Vagina (tissue), 2 donors: Measurements from ENCODE around the gene SIAH1. TPM values are rescaled to one million over a fixed set of nuclear protein-coding genes. Genes with fewer than 3 reads are reported as not detected.

Source experiments
- DNase-seq, 2 donors: peaks; one replicate each; pipeline ENCODE4 v3.0.0-alpha.2; 2017; ENCODE audit errors: extremely low spot score in 2 of 2
- H3K27ac ChIP-seq: fragments of 200-600 bp; sonication (generic); one replicate; pipeline ENCODE4 v1.5.1; 2019
- H3K27me3 ChIP-seq: fragments of 200-600 bp; sonication (generic); one replicate; pipeline ENCODE4 v1.5.1; 2019
- H3K36me3 ChIP-seq, 2 donors: fragments of 200-600 bp; sonication (generic); one replicate each; pipeline ENCODE4 v1.5.1; 2017 to 2019
- H3K4me1 ChIP-seq: fragments of 200-600 bp; sonication (generic); one replicate; pipeline ENCODE4 v1.5.1; 2019
- H3K4me3 ChIP-seq, 2 donors: fragments of 200-600 bp; sonication (generic); 1 replicate in 1 of 2; 2 replicates in 1 of 2; pipeline ENCODE4 v1.5.1; 2016 to 2019
- H3K9me3 ChIP-seq: fragments of 200-600 bp; sonication (generic); one replicate; pipeline ENCODE4 v1.5.1; 2019
- CTCF ChIP-seq, 3 experiments: fragments of 450-650 bp in 2 of 3; fragments of 200-600 bp in 1 of 3; sonication (generic) in 1 of 3; IDR thresholded peaks; one replicate each; pipeline ENCODE4 v1.5.1; 2017 to 2019; ENCODE audit warnings: antibody characterized with exemption in 3 of 3, mild to moderate bottlenecking in 2 of 3, moderate library complexity in 2 of 3
- POLR2A ChIP-seq, 2 donors: fragments of 450-650 bp; IDR thresholded peaks; one replicate each; pipeline ENCODE4 v1.6.1; 2017; ENCODE audit warnings: antibody characterized with exemption in 2 of 2, mild to moderate bottlenecking in 2 of 2, moderate library complexity in 2 of 2
- POLR2AphosphoS5 ChIP-seq, 2 donors: sonication (generic); formaldehyde crosslinking; IDR thresholded peaks; one replicate each; pipeline ENCODE4 v1.9.0; 2017; ENCODE audit warnings: antibody characterized with exemption in 2 of 2, mild to moderate bottlenecking in 2 of 2, low read depth in 1 of 2; ENCODE audit not compliant: insufficient read depth in 1 of 2
- intact Hi-C: fragments of 100-400 bp; cut with DNase I; formaldehyde crosslinking; loops from one replicate; pipeline ENCODE4 v1.15.1; 2023
- total RNA-seq: library from RNA; depleted of rRNA; stranded (reverse); fragments of >200 nt; gene quantifications from one replicate; pipeline ENCODE4 v1.2.3, GENCODE V29; 2016

The SIAH1 gene
- total RNA-seq, 1 donor from 2014 or later: 26.8 TPM

- intact Hi-C loops: no loop called here
- no peak for TF ChIP-seq CTCF (IDR thresholded peaks at IDR 0.05)
Measured at GRCh38 chr16:48432136-48432535, 46.9 kb upstream of the SIAH1 start.

GRCh38 chr16:48430890-48431289 lies 45.7 kb upstream of the SIAH1 start:
- Histone ChIP-seq H3K36me3 (no peaks in the 10 kb centered on the region), H3K4me3 (no peak overlapping the region), H3K4me1 (no peaks in the 10 kb centered on the region), H3K27me3 (no peaks in the 10 kb centered on the region), H3K27ac (no peak overlapping the region), H3K9me3 (no peaks in the 10 kb centered on the region)
- TF ChIP-seq POLR2A (IDR thresholded peaks at IDR 0.05) (no peak), CTCF (IDR thresholded peaks at IDR 0.05) (no peak), POLR2AphosphoS5 (IDR thresholded peaks at IDR 0.05; ENCODE audit: insufficient read depth in 1 of 2, low read depth in 1 of 2) (no peak)
- intact Hi-C loops: no loop called here
- no peak for DNase-seq

More at GRCh38 chr16:48432136-48432535, 46.9 kb upstream of the SIAH1 start:
- no peaks in the 10 kb centered on the region for H3K36me3 ChIP-seq
- no peak for DNase-seq
- no peaks in the 10 kb centered on the region for H3K27me3 ChIP-seq
- no peaks in the 10 kb centered on the region for H3K9me3 ChIP-seq
- no peaks in the 10 kb centered on the region for H3K4me1 ChIP-seq
- no peak overlapping the region for H3K27ac ChIP-seq
- H3K4me3 ChIP-seq: no peak overlapping the region

GRCh38 chr16:48426244-48427141 lies 41.3 kb upstream of the SIAH1 start:
- intact Hi-C loops: no loop called here
- Histone ChIP-seq H3K27me3 (no peaks in the 10 kb centered on the region), H3K27ac (no peak overlapping the region)

GRCh38 chr16:48422537-48422936 lies 37.3 kb upstream of the SIAH1 start:
- Histone ChIP-seq H3K4me1 (no peaks in the 10 kb centered on the region), H3K9me3 (no peaks in the 10 kb centered on the region), H3K27me3 (no peaks in the 10 kb centered on the region), H3K36me3 (no peaks in the 10 kb centered on the region), H3K27ac (no peak overlapping the region), H3K4me3 (no peak overlapping the region)
- DNase-seq: no peak
- intact Hi-C loops: no loop called here
- TF ChIP-seq POLR2AphosphoS5 (IDR thresholded peaks at IDR 0.05; ENCODE audit: insufficient read depth in 1 of 2, low read depth in 1 of 2): no peak
- no peak for TF ChIP-seq CTCF (IDR thresholded peaks at IDR 0.05)
- TF ChIP-seq POLR2A (IDR thresholded peaks at IDR 0.05): no peak

More at GRCh38 chr16:48426244-48427141, 41.3 kb upstream of the SIAH1 start:
- Histone ChIP-seq H3K4me1 (no peaks in the 10 kb centered on the region), H3K4me3 (no peak overlapping the region), H3K36me3 (no peaks in the 10 kb centered on the region), H3K9me3 (no peaks in the 10 kb centered on the region)
- DNase-seq: no peak
- no peak for TF ChIP-seq CTCF (IDR thresholded peaks at IDR 0.05)
- no peak for TF ChIP-seq POLR2AphosphoS5 (IDR thresholded peaks at IDR 0.05; ENCODE audit: insufficient read depth in 1 of 2, low read depth in 1 of 2)
- TF ChIP-seq POLR2A (IDR thresholded peaks at IDR 0.05): no peak

GRCh38 chr16:48421741-48422140 lies 36.5 kb upstream of the SIAH1 start:
- no peak for DNase-seq
- H3K9me3 ChIP-seq: no peaks in the 10 kb centered on the region
- TF ChIP-seq CTCF (IDR thresholded peaks at IDR 0.05): no peak
- TF ChIP-seq POLR2A (IDR thresholded peaks at IDR 0.05): no peak
- no peak for TF ChIP-seq POLR2AphosphoS5 (IDR thresholded peaks at IDR 0.05; ENCODE audit: insufficient read depth in 1 of 2, low read depth in 1 of 2)

More at GRCh38 chr16:48421741-48422140, 36.5 kb upstream of the SIAH1 start:
- Histone ChIP-seq H3K27ac (no peak overlapping the region), H3K36me3 (no peaks in the 10 kb centered on the region), H3K4me3 (no peak overlapping the region), H3K4me1 (no peaks in the 10 kb centered on the region), H3K27me3 (no peaks in the 10 kb centered on the region)
- intact Hi-C loops: no loop called here
